Measurements from ENCODE around the gene HYDIN. TPM values are rescaled to one million over a fixed set of nuclear protein-coding genes. Genes with fewer than 3 reads are reported as not detected.
"Not testable (repeated sequence)": the region's sequence is repeated elsewhere in the genome, so short reads cannot be mapped to it uniquely, and the experiment has no call there.

The HYDIN gene
- polyA plus RNA-seq, 1 donor from 2014 or later: 2.2 TPM

- not testable (repeated sequence) for H3K4me2 ChIP-seq (ENCODE audit: low read length); H3K27me3 ChIP-seq (ENCODE audit: insufficient read depth, low read depth, low read length); H3K9ac ChIP-seq (ENCODE audit: low read length); H3K27ac ChIP-seq (ENCODE audit: low read length); H4K20me1 ChIP-seq (ENCODE audit: insufficient read depth); H3K36me3 ChIP-seq (ENCODE audit: insufficient read depth, low read length); H3F3A ChIP-seq (ENCODE audit: insufficient read depth, low read length, poor library complexity, severe bottlenecking); H3K9me2 ChIP-seq (ENCODE audit: insufficient read depth, low read length); H3K9me3 ChIP-seq (ENCODE audit: low read length); H3K4me3 ChIP-seq (ENCODE audit: low read length); H3K79me2 ChIP-seq (replicated peaks; ENCODE audit: insufficient read depth, low read length); H2AFZ ChIP-seq (ENCODE audit: low read depth, low read length)
Measured at GRCh38 chr16:71006516-71006915, 224.0 kb downstream of the HYDIN start.

- not testable (repeated sequence) for H3K4me3 ChIP-seq (ENCODE audit: low read length); H3F3A ChIP-seq (ENCODE audit: insufficient read depth, low read length, poor library complexity, severe bottlenecking); H3K36me3 ChIP-seq (ENCODE audit: insufficient read depth, low read length); H3K9me3 ChIP-seq (ENCODE audit: low read length); H3K27ac ChIP-seq (ENCODE audit: low read length); H3K4me2 ChIP-seq (ENCODE audit: low read length); H3K9ac ChIP-seq (ENCODE audit: low read length); H3K79me2 ChIP-seq (replicated peaks; ENCODE audit: insufficient read depth, low read length); H2AFZ ChIP-seq (ENCODE audit: low read depth, low read length); H3K27me3 ChIP-seq (ENCODE audit: insufficient read depth, low read depth, low read length); H3K9me2 ChIP-seq (ENCODE audit: insufficient read depth, low read length); H4K20me1 ChIP-seq (ENCODE audit: insufficient read depth)
Measured at GRCh38 chr16:70999735-71000134, 230.8 kb downstream of the HYDIN start.

GRCh38 chr16:70995799-70996198, 234.7 kb downstream of the HYDIN start:
- H3K9me3 ChIP-seq (ENCODE audit: low read length); H2AFZ ChIP-seq (ENCODE audit: low read depth, low read length); H3K9me2 ChIP-seq (ENCODE audit: insufficient read depth, low read length); H3K27me3 ChIP-seq (ENCODE audit: insufficient read depth, low read depth, low read length); H4K20me1 ChIP-seq (ENCODE audit: insufficient read depth); H3K4me2 ChIP-seq (ENCODE audit: low read length); H3K79me2 ChIP-seq (replicated peaks; ENCODE audit: insufficient read depth, low read length); H3K27ac ChIP-seq (ENCODE audit: low read length); H3K4me3 ChIP-seq (ENCODE audit: low read length); H3K36me3 ChIP-seq (ENCODE audit: insufficient read depth, low read length); H3K9ac ChIP-seq (ENCODE audit: low read length); H3F3A ChIP-seq (ENCODE audit: insufficient read depth, low read length, poor library complexity, severe bottlenecking): not testable (repeated sequence)

- not testable (repeated sequence) for H3K27ac ChIP-seq (ENCODE audit: low read length); H3K27me3 ChIP-seq (ENCODE audit: insufficient read depth, low read depth, low read length); H3K4me3 ChIP-seq (ENCODE audit: low read length); H3K79me2 ChIP-seq (replicated peaks; ENCODE audit: insufficient read depth, low read length); H3K36me3 ChIP-seq (ENCODE audit: insufficient read depth, low read length); H3K4me2 ChIP-seq (ENCODE audit: low read length); H4K20me1 ChIP-seq (ENCODE audit: insufficient read depth); H3K9me2 ChIP-seq (ENCODE audit: insufficient read depth, low read length); H3F3A ChIP-seq (ENCODE audit: insufficient read depth, low read length, poor library complexity, severe bottlenecking); H2AFZ ChIP-seq (ENCODE audit: low read depth, low read length); H3K9me3 ChIP-seq (ENCODE audit: low read length); H3K9ac ChIP-seq (ENCODE audit: low read length)
Measured at GRCh38 chr16:70992511-70992910, 238.0 kb downstream of the HYDIN start.

- H4K20me1 ChIP-seq (ENCODE audit: insufficient read depth); H3K4me3 ChIP-seq (ENCODE audit: low read length); H3K79me2 ChIP-seq (replicated peaks; ENCODE audit: insufficient read depth, low read length); H3K9me3 ChIP-seq (ENCODE audit: low read length); H3K36me3 ChIP-seq (ENCODE audit: insufficient read depth, low read length); H3K9me2 ChIP-seq (ENCODE audit: insufficient read depth, low read length); H3F3A ChIP-seq (ENCODE audit: insufficient read depth, low read length, poor library complexity, severe bottlenecking); H3K27ac ChIP-seq (ENCODE audit: low read length); H3K27me3 ChIP-seq (ENCODE audit: insufficient read depth, low read depth, low read length); H3K4me2 ChIP-seq (ENCODE audit: low read length); H2AFZ ChIP-seq (ENCODE audit: low read depth, low read length); H3K9ac ChIP-seq (ENCODE audit: low read length): not testable (repeated sequence)
Measured at GRCh38 chr16:70987019-70987715, 243.4 kb downstream of the HYDIN start.

GRCh38 chr16:70984675-70985074, 245.8 kb downstream of the HYDIN start:
- not testable (repeated sequence) for H3K27me3 ChIP-seq (ENCODE audit: insufficient read depth, low read depth, low read length); H3K9me2 ChIP-seq (ENCODE audit: insufficient read depth, low read length); H3K4me2 ChIP-seq (ENCODE audit: low read length); H3F3A ChIP-seq (ENCODE audit: insufficient read depth, low read length, poor library complexity, severe bottlenecking); H3K9ac ChIP-seq (ENCODE audit: low read length); H3K4me3 ChIP-seq (ENCODE audit: low read length); H4K20me1 ChIP-seq (ENCODE audit: insufficient read depth); H2AFZ ChIP-seq (ENCODE audit: low read depth, low read length); H3K9me3 ChIP-seq (ENCODE audit: low read length); H3K36me3 ChIP-seq (ENCODE audit: insufficient read depth, low read length); H3K27ac ChIP-seq (ENCODE audit: low read length); H3K79me2 ChIP-seq (replicated peaks; ENCODE audit: insufficient read depth, low read length)

- not testable (repeated sequence) for H4K20me1 ChIP-seq (ENCODE audit: insufficient read depth); H3F3A ChIP-seq (ENCODE audit: insufficient read depth, low read length, poor library complexity, severe bottlenecking); H3K9ac ChIP-seq (ENCODE audit: low read length); H3K9me2 ChIP-seq (ENCODE audit: insufficient read depth, low read length); H3K27ac ChIP-seq (ENCODE audit: low read length); H3K4me3 ChIP-seq (ENCODE audit: low read length); H2AFZ ChIP-seq (ENCODE audit: low read depth, low read length); H3K79me2 ChIP-seq (replicated peaks; ENCODE audit: insufficient read depth, low read length); H3K36me3 ChIP-seq (ENCODE audit: insufficient read depth, low read length); H3K4me2 ChIP-seq (ENCODE audit: low read length); H3K27me3 ChIP-seq (ENCODE audit: insufficient read depth, low read depth, low read length); H3K9me3 ChIP-seq (ENCODE audit: low read length)
Measured at GRCh38 chr16:70968332-70968731, 262.2 kb downstream of the HYDIN start.

- H3K36me3 ChIP-seq (ENCODE audit: insufficient read depth, low read length); H3K79me2 ChIP-seq (replicated peaks; ENCODE audit: insufficient read depth, low read length); H4K20me1 ChIP-seq (ENCODE audit: insufficient read depth); H3K9me2 ChIP-seq (ENCODE audit: insufficient read depth, low read length); H3K4me2 ChIP-seq (ENCODE audit: low read length); H3K27me3 ChIP-seq (ENCODE audit: insufficient read depth, low read depth, low read length); H3K4me3 ChIP-seq (ENCODE audit: low read length); H3K27ac ChIP-seq (ENCODE audit: low read length); H3K9ac ChIP-seq (ENCODE audit: low read length); H3K9me3 ChIP-seq (ENCODE audit: low read length); H3F3A ChIP-seq (ENCODE audit: insufficient read depth, low read length, poor library complexity, severe bottlenecking); H2AFZ ChIP-seq (ENCODE audit: low read depth, low read length): not testable (repeated sequence)
Measured at GRCh38 chr16:70960169-70960568, 270.4 kb downstream of the HYDIN start.
